Neural cell (in vitro differentiated cells): ENCODE results near the gene TRPM2.

Experiments used
- CTCF ChIP-seq: fragments of 450-650 bp; IDR thresholded peaks from 2 replicates; pipeline ENCODE4 v1.5.1; 2014; ENCODE audit warnings: antibody characterized with exemption, mild to moderate bottlenecking, moderate library complexity; ENCODE audit not compliant: poor library complexity, severe bottlenecking
- EP300 ChIP-seq: fragments of 450-650 bp; conservative IDR thresholded peaks from 2 replicates; pipeline ENCODE4 v1.6.1; 2014; ENCODE audit warnings: antibody characterized with exemption, mild to moderate bottlenecking, moderate library complexity; ENCODE audit not compliant: poor library complexity, severe bottlenecking
- RAD21 ChIP-seq: fragments of 450-650 bp; conservative IDR thresholded peaks from 2 replicates; pipeline ENCODE4 v1.6.1; 2014; ENCODE audit warnings: antibody characterized with exemption, mild to moderate bottlenecking, moderate library complexity
- REST ChIP-seq: IDR thresholded peaks from 2 replicates; pipeline ENCODE4 v1.6.1; 2012; ENCODE audit warnings: borderline replicate concordance
- TAF1 ChIP-seq: IDR thresholded peaks from 2 replicates; pipeline ENCODE4 v1.6.1; 2012; ENCODE audit warnings: low read depth

- TF ChIP-seq TAF1 (no peak), CTCF (no peak), EP300 (no peak), RAD21 (no peak), REST (no peak)
Observed at GRCh38 chr21:44379515-44379848, 26.1 kb downstream of the TRPM2 start.
